Heart right ventricle (tissue), 16 donors: ENCODE measurements around the gene SVIP. TPM values are rescaled to one million over a fixed set of nuclear protein-coding genes. Genes with fewer than 3 reads are reported as not detected.

ENCODE experiments used
- ATAC-seq, 8 donors: fragments of 200-7000 bp; cut with Tn5 transposase; one replicate each; pipeline ENCODE4 v1.9.1; 2020; ENCODE audit warnings: mild to moderate bottlenecking in 8 of 8, moderate library complexity in 8 of 8, moderate number of reproducible peaks in 1 of 8
- DNase-seq, 2 donors: peaks; one replicate each; pipeline ENCODE4 v3.0.0-alpha.2; 2020
- H3K27ac ChIP-seq, 10 donors: fragments of 200-600 bp; sonication (generic) in 2 of 10; one replicate each; pipeline versions ENCODE4 v1.5.0 to v1.8.0; 2020 to 2022; ENCODE audit warnings: mild to moderate bottlenecking in 3 of 10
- H3K27me3 ChIP-seq, 7 donors: fragments of 200-600 bp; one replicate each; pipeline ENCODE4 v1.8.0; 2021 to 2022; ENCODE audit warnings: mild to moderate bottlenecking in 2 of 7
- H3K36me3 ChIP-seq, 9 donors: fragments of 200-600 bp; sonication (generic) in 1 of 9; one replicate each; pipeline versions ENCODE4 v1.5.0 to v1.8.0; 2020 to 2022; ENCODE audit warnings: mild to moderate bottlenecking in 2 of 9
- H3K4me1 ChIP-seq, 9 donors: fragments of 200-600 bp; sonication (generic) in 1 of 9; one replicate each; pipeline versions ENCODE4 v1.5.0 to v1.8.0; 2020 to 2022; ENCODE audit warnings: mild to moderate bottlenecking in 4 of 9
- H3K4me3 ChIP-seq, 10 donors: fragments of 200-600 bp; sonication (generic) in 2 of 10; one replicate each; pipeline versions ENCODE4 v1.5.0 to v1.8.0; 2020 to 2022; ENCODE audit warnings: mild to moderate bottlenecking in 7 of 10, moderate library complexity in 2 of 10
- H3K9me3 ChIP-seq, 11 donors: fragments of 200-600 bp in 10 of 11; sonication (generic) in 2 of 11; one replicate each; pipeline versions ENCODE4 v1.5.0 to v1.8.0; 2013 to 2022; ENCODE audit warnings: mild to moderate bottlenecking in 2 of 11, control low read depth in 1 of 11, moderate library complexity in 1 of 11
- WGBS, 2 donors: extraction: QIAGEN DNeasy Blood & Tissue Kit; methylation state at CpG; one replicate each; pipeline ENCODE4 v1.1.7; 2013; ENCODE audit warnings: inconsistent platforms in 1 of 2; 5-methylcytosine and 5-hydroxymethylcytosine counted together
- intact Hi-C, 10 donors: fragments of 100-400 bp; cut with DNase I; formaldehyde crosslinking; loops; one replicate each; pipeline versions ENCODE4 v1.11.1 to v1.14.2; 2022
- polyA plus RNA-seq, 2 donors: library from polyadenylated mRNA; stranded (reverse); fragments of 200-250 nt; gene quantifications; one replicate each; pipeline ENCODE4 v1.2.3, GENCODE V29; 2013
- total RNA-seq, 10 donors: library from RNA; stranded (reverse); fragmentation: NEBNext Ultra II Directional in 3 of 10; extraction: Animal tissue kit (Norgen Biotek cat#: 25700) in 3 of 10; gene quantifications; one replicate each; pipeline versions ENCODE4 v1.2.1 to v1.2.4, GENCODE V29; 2021 to 2023
- TF ChIP-seq, protein P1 (sequence below), 9 donors: fragments of 200-600 bp; sonication (generic) in 2 of 9; IDR thresholded peaks; one replicate each; pipeline versions ENCODE4 v1.5.0 to v1.8.0; 2021 to 2022; ENCODE audit warnings: antibody characterized with exemption in 9 of 9, mild to moderate bottlenecking in 5 of 9, moderate library complexity in 1 of 9
- donor health status: Arrhythmogenic right ventricular cardiomyopathy.
- donor health status: ischemic (EF 13 %, LVEDD 7.1; RV severe dilation, severe dysfunction).
- donor health status: healthy with polysubstance abuse.
- donor health status: DM: no; HTN: yes; CAD: no.
- donor health status: DM: no; HTN: no; CAD: no.
- donor health status: ischemic (EF 25% LVEDD 6.9; RV normal size, moderate dysfunction).
- donor health status: ischemic (EF 25% LVEDD 5.7; RV mildly dilated, moderate dysfunction).
- donor health status: healthy.
- donor health status: DM: yes; HTN: yes; CAD: no.
- donor health status: Ischemic cardiomyopathy.
- donor health status: ischemic (EF 35%, LVEDD 5.7; RV mildly dilated, moderate dysfunction).
- donor health status: nonischemic (EF 11% LVEDD 7.7; RV severe dilation, severe dysfunction).
- donor health status: DM: yes; HTN: yes; CAD: no.
- donor health status: PGD.
- donor health status: ischemic (EF 29% LVEDD 5.4; RV normal size, mild dysfunction).
- donor health status: nonischemic (EF 23%, LVEDD 6.1; RV moderate dilation, normal function).

Gene SVIP
- total and polyA plus RNA-seq, 12 donors, result 9.7 to 30.3 (median 24.1) TPM

DNA sequence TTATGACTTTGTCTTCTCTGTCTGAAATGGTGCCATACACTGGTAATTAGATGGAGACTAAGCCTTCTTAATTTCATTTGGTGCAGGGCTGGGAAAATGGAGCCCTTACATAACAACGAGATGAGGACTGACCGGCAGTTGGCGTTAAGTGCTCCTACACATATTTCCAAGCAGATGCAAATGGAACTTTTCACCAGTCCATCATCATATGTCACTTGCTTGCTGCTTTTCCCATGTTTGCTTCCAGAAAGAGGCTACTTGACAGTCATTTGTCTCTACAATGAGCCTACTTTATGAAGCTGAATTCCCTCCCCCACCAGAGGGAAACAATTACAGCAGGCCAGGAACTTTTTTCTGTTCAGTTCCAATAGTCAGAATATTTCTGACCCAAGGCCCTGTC, 32.6 kb downstream of the SVIP start:
- intact Hi-C loops, result no loop called here
- ATAC-seq (no peak), DNase-seq (no peak)
- TF ChIP-seq, protein P1, sequence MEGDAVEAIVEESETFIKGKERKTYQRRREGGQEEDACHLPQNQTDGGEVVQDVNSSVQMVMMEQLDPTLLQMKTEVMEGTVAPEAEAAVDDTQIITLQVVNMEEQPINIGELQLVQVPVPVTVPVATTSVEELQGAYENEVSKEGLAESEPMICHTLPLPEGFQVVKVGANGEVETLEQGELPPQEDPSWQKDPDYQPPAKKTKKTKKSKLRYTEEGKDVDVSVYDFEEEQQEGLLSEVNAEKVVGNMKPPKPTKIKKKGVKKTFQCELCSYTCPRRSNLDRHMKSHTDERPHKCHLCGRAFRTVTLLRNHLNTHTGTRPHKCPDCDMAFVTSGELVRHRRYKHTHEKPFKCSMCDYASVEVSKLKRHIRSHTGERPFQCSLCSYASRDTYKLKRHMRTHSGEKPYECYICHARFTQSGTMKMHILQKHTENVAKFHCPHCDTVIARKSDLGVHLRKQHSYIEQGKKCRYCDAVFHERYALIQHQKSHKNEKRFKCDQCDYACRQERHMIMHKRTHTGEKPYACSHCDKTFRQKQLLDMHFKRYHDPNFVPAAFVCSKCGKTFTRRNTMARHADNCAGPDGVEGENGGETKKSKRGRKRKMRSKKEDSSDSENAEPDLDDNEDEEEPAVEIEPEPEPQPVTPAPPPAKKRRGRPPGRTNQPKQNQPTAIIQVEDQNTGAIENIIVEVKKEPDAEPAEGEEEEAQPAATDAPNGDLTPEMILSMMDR (IDR thresholded peaks at IDR 0.05), result no peak
- WGBS, 2 donors, result 83 to 86% methylated on average over 3 of the region's 3 CpGs
- Histone ChIP-seq H3K4me1 (peaks cover 0 to 5% (median 0%) of the 10 kb centered on the region in 9 donors), H3K27ac (no peak overlapping the region), H3K4me3 (no peak overlapping the region), H3K36me3 (no peaks in the 10 kb centered on the region), H3K27me3 (no peaks in the 10 kb centered on the region), H3K9me3 (no peaks in the 10 kb centered on the region)

DNA sequence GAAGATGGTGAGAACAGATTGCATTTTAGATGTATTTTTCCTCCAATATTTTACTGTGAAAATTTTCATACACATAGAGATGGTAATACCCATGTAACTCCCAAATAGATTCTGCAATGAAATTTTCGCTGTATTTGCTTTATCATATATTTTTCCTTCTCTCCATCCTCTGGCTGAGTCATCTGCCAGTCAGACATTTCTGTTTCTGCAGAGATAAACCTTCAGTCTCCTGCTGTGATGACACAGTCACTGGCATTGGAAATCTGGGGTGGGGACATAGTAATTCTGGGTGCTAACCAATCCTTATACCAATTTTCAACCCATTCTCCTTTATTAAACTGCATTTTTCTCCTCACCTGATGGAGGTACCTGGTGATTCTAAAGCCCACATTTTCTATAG, 33.7 kb downstream of the SVIP start:
- TF ChIP-seq, protein P1 (IDR thresholded peaks at IDR 0.05), result no peak
- intact Hi-C loops, result no loop called here
- no peak overlapping the region for H3K27ac ChIP-seq
- 96 to 100% methylated on average over 1 of the region's 1 CpG for WGBS, 2 donors
- peaks cover 0 to 5% (median 0%) of the 10 kb centered on the region in 9 donors for H3K4me1 ChIP-seq
- no peaks in the 10 kb centered on the region for H3K9me3 ChIP-seq
- no peaks in the 10 kb centered on the region for H3K27me3 ChIP-seq
- H3K4me3 ChIP-seq, result no peak overlapping the region
- ATAC-seq (no peak), DNase-seq (no peak)
- no peaks in the 10 kb centered on the region for H3K36me3 ChIP-seq

DNA sequence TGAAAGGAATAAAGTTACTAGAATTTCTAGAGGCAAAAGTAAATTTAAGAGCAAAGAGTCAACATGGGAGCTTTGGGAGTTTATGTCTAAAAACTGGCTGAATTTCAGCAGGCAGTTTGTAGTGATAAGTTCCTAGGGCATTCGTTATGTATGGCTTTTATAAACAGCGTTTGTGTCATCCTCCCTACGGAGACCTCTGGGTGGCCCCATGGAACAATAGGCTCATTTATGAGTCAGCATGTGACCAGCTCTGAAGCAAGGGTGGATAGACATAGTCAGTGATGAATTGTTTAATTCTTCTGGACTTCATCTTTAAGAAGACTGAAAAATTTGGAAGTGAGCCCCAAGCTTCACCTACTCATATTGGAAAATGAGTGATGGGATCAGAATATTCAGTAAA, 37.1 kb downstream of the SVIP start:
- ATAC-seq (peak in 2 of 8 donors; percentile 70 to 72), DNase-seq (no peak)
- Histone ChIP-seq H3K9me3 (no peaks in the 10 kb centered on the region), H3K36me3 (no peaks in the 10 kb centered on the region), H3K4me1 (no peaks in the 10 kb centered on the region), H3K27ac (no peak overlapping the region), H3K4me3 (no peak overlapping the region), H3K27me3 (no peaks in the 10 kb centered on the region)
- 22 to 35% methylated on average over 3 of the region's 3 CpGs for WGBS, 2 donors
- TF ChIP-seq, protein P1 (IDR thresholded peaks at IDR 0.05), result peak in 1 of 9 donors; percentile 10
- intact Hi-C loops, result loop anchor here in 1 of 10 donors (5.0 kb wide), 1 partner anchor 460 kb away; no protein-coding TSS in a partner anchor

DNA sequence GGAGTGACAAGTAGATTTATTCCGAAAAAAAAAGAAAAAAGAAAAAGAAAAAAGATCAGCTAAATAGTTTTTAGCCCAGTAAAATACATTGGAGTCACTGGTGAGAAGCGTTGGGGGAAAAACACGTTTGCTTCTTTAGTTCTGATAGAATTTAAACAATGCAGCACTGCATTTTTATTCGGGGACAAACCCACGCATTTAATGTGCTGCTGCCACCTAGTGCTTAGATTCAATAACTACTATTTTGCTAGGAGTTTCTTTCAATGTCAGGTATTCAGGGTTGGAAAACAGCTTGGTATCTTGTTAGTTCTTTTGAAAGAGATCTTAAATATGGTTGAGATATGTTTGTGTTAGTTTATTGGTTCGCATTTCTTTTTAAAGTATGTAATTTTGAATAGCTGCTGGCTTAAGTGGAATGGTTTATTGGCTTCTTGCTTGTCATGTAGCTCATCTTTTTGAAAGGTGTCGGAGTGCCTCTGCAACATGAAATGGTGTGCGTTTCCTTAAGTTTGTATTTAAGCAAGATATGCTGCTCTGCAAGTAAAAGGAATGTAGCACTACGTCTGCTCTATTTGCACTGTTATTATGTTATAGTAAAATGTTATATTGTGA, 41.9 kb downstream of the SVIP start:
- no peak for ATAC-seq
- TF ChIP-seq, protein P1 (IDR thresholded peaks at IDR 0.05), result peak; percentile 45 to 85 (median 76)
- Histone ChIP-seq H3K4me1 (peaks cover 0 to 4% (median 0%) of the 10 kb centered on the region in 9 donors), H3K36me3 (no peaks in the 10 kb centered on the region), H3K4me3 (no peak overlapping the region), H3K27ac (no peak overlapping the region), H3K27me3 (no peaks in the 10 kb centered on the region), H3K9me3 (peaks cover 0 to 5% (median 0%) of the 10 kb centered on the region in 11 donors)
- DNase-seq, result no peak
- intact Hi-C loops, result loop anchor here in 9 of 10 donors (1.0 to 10.0 kb wide), 6 partner anchors 163 to 455 kb away; partner anchors contain the start of genes SLC17A6 (in 2 of the 9) and FANCF (in 1 of the 9)
- 29 to 30% methylated on average over 9 of the region's 9 CpGs for WGBS, 2 donors
